Measurements from ENCODE around the gene NRCAM.

DNA sequence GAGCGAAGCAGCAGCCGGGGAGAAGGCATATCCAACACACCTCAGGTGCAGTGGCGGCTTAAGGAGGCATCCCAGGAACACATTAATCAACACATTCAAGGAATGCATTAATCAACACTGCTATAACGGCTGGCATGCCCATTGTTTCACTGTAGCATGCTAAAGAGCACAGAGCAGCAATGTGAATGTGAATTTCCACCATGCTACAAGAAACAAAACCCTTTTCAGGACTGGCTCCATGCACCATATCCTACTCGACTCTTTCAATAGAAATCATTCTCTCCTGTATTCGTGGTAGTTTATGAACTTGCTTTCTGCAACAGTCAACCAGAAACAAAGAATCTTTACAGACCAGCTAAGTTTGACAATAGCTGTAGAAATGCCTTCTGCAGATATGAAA lies 149.0 kb downstream of the NRCAM start:
- TF ChIP-seq POLR2A (IDR thresholded peaks at IDR 0.05) (no peak), POLR2AphosphoS5 (IDR thresholded peaks at IDR 0.05; ENCODE audit: insufficient read depth in 1 of 2, low read depth in 1 of 2) (no peak)
- TF ChIP-seq, protein P1, sequence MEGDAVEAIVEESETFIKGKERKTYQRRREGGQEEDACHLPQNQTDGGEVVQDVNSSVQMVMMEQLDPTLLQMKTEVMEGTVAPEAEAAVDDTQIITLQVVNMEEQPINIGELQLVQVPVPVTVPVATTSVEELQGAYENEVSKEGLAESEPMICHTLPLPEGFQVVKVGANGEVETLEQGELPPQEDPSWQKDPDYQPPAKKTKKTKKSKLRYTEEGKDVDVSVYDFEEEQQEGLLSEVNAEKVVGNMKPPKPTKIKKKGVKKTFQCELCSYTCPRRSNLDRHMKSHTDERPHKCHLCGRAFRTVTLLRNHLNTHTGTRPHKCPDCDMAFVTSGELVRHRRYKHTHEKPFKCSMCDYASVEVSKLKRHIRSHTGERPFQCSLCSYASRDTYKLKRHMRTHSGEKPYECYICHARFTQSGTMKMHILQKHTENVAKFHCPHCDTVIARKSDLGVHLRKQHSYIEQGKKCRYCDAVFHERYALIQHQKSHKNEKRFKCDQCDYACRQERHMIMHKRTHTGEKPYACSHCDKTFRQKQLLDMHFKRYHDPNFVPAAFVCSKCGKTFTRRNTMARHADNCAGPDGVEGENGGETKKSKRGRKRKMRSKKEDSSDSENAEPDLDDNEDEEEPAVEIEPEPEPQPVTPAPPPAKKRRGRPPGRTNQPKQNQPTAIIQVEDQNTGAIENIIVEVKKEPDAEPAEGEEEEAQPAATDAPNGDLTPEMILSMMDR (IDR thresholded peaks at IDR 0.05) = no peak

All from vagina (tissue), 2 donors.